ENCODE data around the gene ACY1. TPM values are rescaled to one million over a fixed set of nuclear protein-coding genes. Genes with fewer than 3 reads are reported as not detected.

Gene ACY1
- total RNA-seq, 2 experiments from 2014 or later = 18.4 to 22.0 TPM

DNA sequence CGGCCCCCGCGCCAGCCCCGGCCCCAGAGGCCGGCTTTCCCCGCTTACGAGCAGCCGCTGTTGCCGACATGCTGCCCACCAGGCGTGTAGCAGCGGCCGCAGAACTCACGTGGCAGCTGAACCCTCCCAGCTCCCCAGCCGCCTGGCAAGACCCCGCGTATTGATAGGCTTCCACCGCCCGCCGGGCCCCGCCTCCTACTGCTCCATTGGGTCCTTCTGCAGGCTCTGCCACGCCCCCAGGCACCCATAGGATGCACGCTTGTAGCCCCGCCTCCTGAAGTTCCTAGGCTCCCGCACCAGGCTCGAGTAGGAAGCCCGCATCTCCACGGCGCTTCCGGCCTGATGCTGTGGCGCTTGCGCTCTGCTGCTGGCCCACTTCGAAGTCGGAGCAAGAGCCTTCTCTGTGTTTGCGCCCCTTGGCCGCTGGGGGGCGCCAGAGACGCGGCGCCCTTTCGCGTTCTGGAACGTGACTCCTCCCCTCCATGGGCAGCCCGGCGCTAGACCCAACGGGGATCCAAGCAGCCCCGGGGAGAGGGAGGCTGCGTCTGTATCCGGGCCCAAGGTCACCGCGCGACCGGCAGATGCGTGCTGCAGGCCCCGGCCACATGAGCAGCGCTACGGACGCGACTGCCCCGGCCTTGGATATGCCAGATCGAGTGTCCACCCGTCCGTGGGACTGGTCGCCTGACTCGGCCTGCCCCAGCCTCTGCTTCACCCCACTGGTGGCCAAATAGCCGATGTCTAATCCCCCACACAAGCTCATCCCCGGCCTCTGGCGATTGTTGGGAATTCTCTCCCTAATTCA lies 41.3 kb upstream of the ACY1 start, which contains the start of the genes PARP3 and RRP9:
Gene PARP3 (plus strand): TSS at position 566 of the 805 bp plus-strand sequence. CDS start 993 bp downstream, outside the sequence.
Gene RRP9 (minus strand): TSS at position 107 of the 805 bp plus-strand sequence. CDS start 37 bp downstream, at position 70.
- CTCF ChIA-PET = interaction anchor here (0.6 to 3.5 kb wide), 35 partner anchors 7 to 442 kb away, joined by 3 to 52 read pairs (median 3); partner anchors contain the start of genes ABHD14A, ABHD14B, ACY1 and DCAF1
- Mint-ChIP-seq H3K27me3 (no peaks in the 10 kb centered on the region), H3K27ac (peak within 1 kb of the TSS; percentile 84), H3K9me3 (no peaks in the 10 kb centered on the region), H3K4me1 (peaks cover 33% of the 10 kb centered on the region), H3K4me3 (peak within 1 kb of the TSS; percentile 83), H3K36me3 (ENCODE audit: low read depth) (peaks cover 7% of the 10 kb centered on the region)
- DNase-seq = peak; percentile 100
- POLR2A ChIA-PET = interaction anchor here (0.7 to 4.2 kb wide), 17 partner anchors 9 to 336 kb away, joined by 3 to 37 read pairs (median 3); partner anchors contain the start of genes ABHD14A, ABHD14B, ACY1 and PCBP4

DNA sequence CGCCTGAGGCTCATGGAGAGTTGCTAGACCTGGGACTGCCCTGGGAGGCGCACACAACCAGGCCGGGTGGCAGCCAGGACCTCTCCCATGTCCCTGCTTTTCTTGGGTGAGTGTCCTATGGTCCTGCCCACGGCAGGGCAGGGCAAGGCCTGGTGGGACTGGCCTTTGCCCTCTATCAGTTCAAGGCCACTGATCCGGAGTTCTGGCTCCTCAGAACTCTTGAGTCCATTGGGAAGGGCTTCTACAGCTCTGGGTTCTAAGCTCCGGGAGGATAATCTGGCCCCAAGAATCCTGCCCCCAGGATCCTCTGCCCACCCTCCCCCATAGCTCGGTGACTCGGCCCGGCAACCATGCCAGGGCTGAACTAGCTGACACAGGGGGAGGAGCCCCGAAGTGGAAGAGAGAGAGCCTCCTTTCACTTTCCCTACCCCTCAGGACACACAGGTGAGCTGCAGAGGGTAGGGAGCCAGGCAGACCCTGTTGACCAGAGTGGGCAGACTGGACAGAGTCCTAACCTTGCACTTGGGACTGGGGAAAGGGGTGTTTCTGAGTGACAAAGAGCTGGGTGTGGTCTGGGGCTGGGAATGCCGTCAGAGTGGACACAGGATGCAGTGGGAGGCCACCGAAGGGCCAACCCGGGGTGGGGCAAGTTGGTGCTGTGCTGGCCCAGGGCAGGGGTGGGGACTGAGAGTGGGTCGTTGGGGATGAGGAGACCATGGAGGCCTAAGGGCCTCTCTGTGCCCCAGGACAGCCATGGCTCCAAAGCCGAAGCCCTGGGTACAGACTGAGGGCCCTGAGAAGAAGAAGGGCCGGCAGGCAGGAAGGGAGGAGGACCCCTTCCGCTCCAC lies 40.5 kb upstream of the ACY1 start:
- no peaks in the 10 kb centered on the region for H3K9me3 Mint-ChIP-seq
- ChIA-PET CTCF (interaction anchor here (0.7 to 3.5 kb wide), 20 partner anchors 8 to 441 kb away, joined by 3 to 52 read pairs (median 4); partner anchors contain the start of genes ABHD14A, ABHD14B, ACY1 and DUSP7), POLR2A (interaction anchor here (0.9 to 4.2 kb wide), 13 partner anchors 10 to 257 kb away, joined by 3 to 37 read pairs (median 5); partner anchors contain the start of genes ABHD14A, ABHD14B, ACY1 and PCBP4)
- peak overlapping the region; percentile 83 for H3K4me3 Mint-ChIP-seq
- no peaks in the 10 kb centered on the region for H3K27me3 Mint-ChIP-seq
- peak; percentile 68 for DNase-seq
- peak overlapping the region; percentile 84 for H3K27ac Mint-ChIP-seq
- peaks cover 2% of the 10 kb centered on the region for H3K36me3 Mint-ChIP-seq (ENCODE audit: low read depth)
- peaks cover 33% of the 10 kb centered on the region for H3K4me1 Mint-ChIP-seq

DNA sequence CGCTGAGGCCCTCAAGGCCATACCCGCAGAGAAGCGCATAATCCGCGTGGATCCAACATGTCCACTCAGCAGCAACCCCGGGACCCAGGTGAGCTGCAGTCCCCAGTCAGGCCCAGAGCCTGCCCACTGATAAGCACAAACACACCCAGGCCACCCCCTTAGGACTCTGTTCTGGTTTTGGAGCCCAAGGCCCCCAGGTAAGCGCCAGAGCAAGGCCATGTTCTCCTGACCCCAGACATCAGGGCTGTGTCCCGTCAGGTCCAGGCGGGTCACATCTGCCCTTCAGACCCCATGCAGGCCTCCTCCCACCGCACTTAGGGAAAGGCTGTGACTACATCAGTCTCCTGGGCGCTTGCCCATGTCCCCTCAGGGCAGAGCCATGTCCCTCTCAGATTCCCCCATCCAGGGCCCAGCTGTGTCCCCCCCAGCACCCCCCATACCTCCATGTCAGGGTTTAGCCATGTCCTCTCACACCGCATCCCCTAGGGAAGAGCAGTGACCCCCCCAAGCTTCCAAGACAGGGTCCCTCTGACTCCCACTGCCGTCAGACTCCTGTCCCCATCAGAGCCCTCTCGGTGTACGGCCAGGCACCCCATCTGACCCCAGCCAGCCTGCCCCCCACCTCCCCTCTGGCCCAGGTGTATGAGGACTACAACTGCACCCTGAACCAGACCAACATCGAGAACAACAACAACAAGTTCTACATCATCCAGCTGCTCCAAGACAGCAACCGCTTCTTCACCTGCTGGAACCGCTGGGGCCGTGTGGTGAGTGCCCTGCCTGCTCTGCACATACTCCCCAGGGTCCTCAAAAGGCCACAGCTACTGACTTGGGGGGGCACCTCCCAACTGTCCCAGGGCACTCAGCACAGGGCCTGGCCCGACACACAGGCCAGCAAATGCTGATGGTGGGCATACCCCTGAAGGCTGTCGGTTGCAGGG lies 39.6 kb upstream of the ACY1 start:
- DNase-seq = no peak
- Mint-ChIP-seq H3K27me3 (no peaks in the 10 kb centered on the region), H3K4me1 (peaks cover 33% of the 10 kb centered on the region), H3K9me3 (no peaks in the 10 kb centered on the region), H3K4me3 (peak overlapping the region; percentile 83), H3K27ac (no peak overlapping the region), H3K36me3 (ENCODE audit: low read depth) (peaks cover 2% of the 10 kb centered on the region)
- ChIA-PET POLR2A (interaction anchor here (1.0 to 4.2 kb wide), 7 partner anchors 10 to 51 kb away, joined by 3 to 37 read pairs (median 3); partner anchors contain the start of genes ABHD14A, ABHD14B and RPL29), CTCF (interaction anchor here (0.7 to 3.5 kb wide), 9 partner anchors 8 to 112 kb away, joined by 3 to 52 read pairs (median 4); partner anchors contain the start of genes ABHD14A, ABHD14B, DUSP7 and RPL29)

DNA sequence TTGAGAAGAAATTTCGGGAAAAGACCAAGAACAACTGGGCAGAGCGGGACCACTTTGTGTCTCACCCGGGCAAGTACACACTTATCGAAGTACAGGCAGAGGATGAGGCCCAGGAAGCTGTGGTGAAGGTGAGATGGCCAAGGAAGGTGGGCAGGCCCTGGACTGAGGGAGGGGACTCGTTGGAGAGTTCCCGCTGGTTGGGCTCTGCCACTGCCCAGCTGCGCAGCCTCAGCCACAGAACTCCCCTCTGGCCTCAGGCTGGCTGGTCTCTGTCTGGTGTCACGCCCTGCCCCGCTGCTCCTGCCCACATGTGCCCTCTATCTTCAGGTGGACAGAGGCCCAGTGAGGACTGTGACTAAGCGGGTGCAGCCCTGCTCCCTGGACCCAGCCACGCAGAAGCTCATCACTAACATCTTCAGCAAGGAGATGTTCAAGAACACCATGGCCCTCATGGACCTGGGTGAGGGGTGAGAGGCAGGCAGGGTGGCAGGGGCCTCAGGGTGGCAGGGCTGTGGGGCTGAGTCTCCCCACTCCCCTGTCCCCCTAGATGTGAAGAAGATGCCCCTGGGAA lies 38.8 kb upstream of the ACY1 start:
- CTCF ChIA-PET = interaction anchor here (1.7 kb wide), 1 partner anchor 29 kb away, joined by 6 read pairs; the partner anchor contains the start of gene ABHD14B

DNA sequence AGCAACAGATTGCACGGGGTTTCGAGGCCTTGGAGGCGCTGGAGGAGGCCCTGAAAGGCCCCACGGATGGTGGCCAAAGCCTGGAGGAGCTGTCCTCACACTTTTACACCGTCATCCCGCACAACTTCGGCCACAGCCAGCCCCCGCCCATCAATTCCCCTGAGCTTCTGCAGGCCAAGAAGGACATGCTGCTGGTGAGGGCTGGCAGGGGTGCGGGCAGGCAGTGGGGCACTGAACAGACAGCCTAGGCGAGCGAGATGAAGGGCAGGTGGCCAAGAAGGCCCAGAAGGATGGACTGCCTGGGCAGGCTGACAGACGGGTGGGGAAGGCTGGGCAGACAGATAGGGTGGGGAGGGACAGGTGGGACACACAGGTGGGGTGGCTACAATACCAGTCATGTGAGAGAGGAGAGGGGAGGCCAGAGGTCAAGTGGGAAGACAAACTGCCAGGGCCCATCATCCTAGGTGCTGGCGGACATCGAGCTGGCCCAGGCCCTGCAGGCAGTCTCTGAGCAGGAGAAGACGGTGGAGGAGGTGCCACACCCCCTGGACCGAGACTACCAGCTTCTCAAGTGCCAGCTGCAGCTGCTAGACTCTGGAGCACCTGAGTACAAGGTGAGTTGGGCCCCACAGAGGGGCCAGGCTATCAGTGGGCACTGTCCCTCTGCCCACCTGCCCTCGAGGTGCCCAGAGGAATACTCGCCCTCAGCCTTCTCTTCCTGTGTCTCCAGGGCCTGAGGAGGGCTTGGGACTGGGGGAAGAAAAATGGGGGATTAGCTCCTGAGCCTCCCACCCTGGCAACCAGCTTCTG lies 38.1 kb upstream of the ACY1 start:
- Mint-ChIP-seq H3K36me3 (ENCODE audit: low read depth) (peaks cover 2% of the 10 kb centered on the region), H3K4me1 (peaks cover 23% of the 10 kb centered on the region), H3K27me3 (no peaks in the 10 kb centered on the region), H3K4me3 (no peak overlapping the region), H3K27ac (no peak overlapping the region), H3K9me3 (no peaks in the 10 kb centered on the region)
- CTCF ChIA-PET = interaction anchor here (1.7 kb wide), 1 partner anchor 29 kb away, joined by 6 read pairs; the partner anchor contains the start of gene ABHD14B
- no peak for DNase-seq
- POLR2A ChIA-PET = interaction anchor here (1.0 to 4.2 kb wide), 3 partner anchors 8 to 50 kb away, joined by 3 to 29 read pairs (median 5); partner anchors contain the start of gene RPL29

More for the DNA sequence above, 38.8 kb upstream of the ACY1 start:
- DNase-seq = no peak
- no peaks in the 10 kb centered on the region for H3K9me3 Mint-ChIP-seq
- H3K36me3 Mint-ChIP-seq (ENCODE audit: low read depth) = peaks cover 2% of the 10 kb centered on the region
- no peak overlapping the region for H3K27ac Mint-ChIP-seq
- POLR2A ChIA-PET = interaction anchor here (1.0 to 4.2 kb wide), 4 partner anchors 9 to 51 kb away, joined by 3 to 29 read pairs (median 4); partner anchors contain the start of gene RPL29
- no peak overlapping the region for H3K4me3 Mint-ChIP-seq
- H3K4me1 Mint-ChIP-seq = peaks cover 28% of the 10 kb centered on the region
- no peaks in the 10 kb centered on the region for H3K27me3 Mint-ChIP-seq

DNA sequence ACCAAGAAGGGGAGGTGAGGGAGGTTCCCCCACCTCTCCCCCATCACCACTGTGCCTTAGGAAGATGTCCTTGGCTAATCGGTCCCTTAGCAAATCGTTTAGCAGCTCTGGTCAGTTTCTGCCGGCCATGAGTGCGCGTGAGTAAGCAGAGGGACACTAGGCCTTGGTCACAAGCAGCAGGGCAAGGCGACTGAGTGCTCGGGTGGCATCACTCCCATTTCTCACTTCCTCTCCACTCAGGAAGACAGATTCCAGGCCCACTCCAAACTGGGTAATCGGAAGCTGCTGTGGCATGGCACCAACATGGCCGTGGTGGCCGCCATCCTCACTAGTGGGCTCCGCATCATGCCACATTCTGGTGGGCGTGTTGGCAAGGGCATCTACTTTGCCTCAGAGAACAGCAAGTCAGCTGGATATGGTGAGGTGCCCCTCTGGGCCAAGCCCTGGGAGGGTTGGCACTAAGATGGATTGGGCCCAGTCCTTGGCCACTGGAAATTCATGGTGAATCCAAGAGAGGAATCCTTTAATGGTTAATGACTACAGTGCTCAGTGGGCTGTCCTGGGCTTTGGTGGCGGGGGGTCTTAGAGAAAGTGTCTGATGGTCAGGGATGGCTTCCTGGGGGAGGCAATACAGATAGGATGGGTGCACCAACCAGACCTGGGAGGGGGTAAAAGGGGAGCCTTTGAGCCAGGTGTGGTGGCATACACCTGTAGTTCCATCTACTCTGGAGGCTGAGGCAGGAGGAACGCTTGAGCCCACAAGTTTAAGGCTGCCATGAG lies 37.2 kb upstream of the ACY1 start:
- ChIA-PET CTCF (interaction anchor here (1.7 kb wide), 1 partner anchor 28 kb away, joined by 6 read pairs; the partner anchor contains the start of gene ABHD14B), POLR2A (interaction anchor here (0.9 to 2.2 kb wide), 3 partner anchors 8 to 21 kb away, joined by 3 to 5 read pairs (median 3); partner anchors contain the start of genes GPR62 and PCBP4)
- DNase-seq = no peak

DNA sequence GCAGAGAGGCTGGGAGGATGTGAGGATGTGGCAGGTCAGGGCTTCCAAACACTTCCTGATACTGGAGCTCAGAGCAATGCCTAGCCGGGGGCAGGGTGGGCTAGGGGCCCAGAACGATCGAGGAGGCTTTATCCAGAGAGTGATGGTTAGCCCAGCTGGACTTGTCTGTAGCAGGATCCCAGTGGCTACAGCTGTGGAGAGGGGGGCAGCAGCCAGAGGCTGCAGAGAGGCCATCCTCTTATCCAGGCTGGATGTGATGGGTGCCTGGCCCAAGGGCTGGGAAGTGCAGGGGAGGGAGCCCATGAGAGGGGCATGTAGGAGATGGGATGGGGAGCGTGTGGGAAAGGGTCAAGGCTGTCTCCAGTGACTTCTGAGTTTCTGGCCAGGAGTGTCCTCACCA lies 36.5 kb upstream of the ACY1 start:
- no peaks in the 10 kb centered on the region for H3K27me3 Mint-ChIP-seq
- no peak overlapping the region for H3K27ac Mint-ChIP-seq
- ChIA-PET POLR2A (interaction anchor here (0.9 to 1.3 kb wide), 2 partner anchors 8 to 20 kb away, joined by 3 read pairs; partner anchors contain the start of genes GPR62 and PCBP4), CTCF (no interaction called here)
- no peaks in the 10 kb centered on the region for H3K36me3 Mint-ChIP-seq (ENCODE audit: low read depth)
- peaks cover 11% of the 10 kb centered on the region for H3K4me1 Mint-ChIP-seq
- no peaks in the 10 kb centered on the region for H3K9me3 Mint-ChIP-seq
- no peak overlapping the region for H3K4me3 Mint-ChIP-seq
- DNase-seq = no peak

More for the DNA sequence above, 37.2 kb upstream of the ACY1 start:
- no peak overlapping the region for H3K4me3 Mint-ChIP-seq
- no peak overlapping the region for H3K27ac Mint-ChIP-seq
- H3K4me1 Mint-ChIP-seq = peaks cover 15% of the 10 kb centered on the region
- H3K9me3 Mint-ChIP-seq = no peaks in the 10 kb centered on the region
- no peaks in the 10 kb centered on the region for H3K27me3 Mint-ChIP-seq
- no peaks in the 10 kb centered on the region for H3K36me3 Mint-ChIP-seq (ENCODE audit: low read depth)

DNA sequence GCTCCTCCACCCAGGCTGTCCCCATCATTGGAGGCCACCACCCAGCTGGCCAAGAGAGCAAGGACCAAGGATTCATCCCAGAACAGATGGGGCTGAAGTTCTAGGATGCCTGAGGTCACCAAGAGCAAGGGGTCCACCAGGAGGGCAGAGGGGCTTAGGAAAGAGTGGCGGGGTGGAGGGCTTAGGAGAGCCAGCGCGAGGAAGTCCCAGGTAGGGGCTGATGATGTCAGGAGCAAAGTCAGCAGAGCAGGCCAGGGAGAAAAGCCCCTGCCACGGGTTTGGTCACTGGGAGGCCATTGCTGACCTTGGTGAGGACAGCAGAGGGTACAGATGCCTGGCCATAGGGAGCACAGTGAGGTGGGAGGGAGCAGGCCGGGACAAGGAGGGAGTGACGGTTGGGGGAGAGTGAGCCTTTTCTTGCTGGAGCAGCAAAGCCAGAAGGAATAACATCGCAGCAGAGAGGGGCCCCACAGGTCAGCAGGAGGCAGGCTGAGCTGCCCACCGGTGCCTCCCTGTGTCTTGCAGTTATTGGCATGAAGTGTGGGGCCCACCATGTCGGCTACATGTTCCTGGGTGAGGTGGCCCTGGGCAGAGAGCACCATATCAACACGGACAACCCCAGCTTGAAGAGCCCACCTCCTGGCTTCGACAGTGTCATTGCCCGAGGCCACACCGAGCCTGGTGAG lies 36.0 kb upstream of the ACY1 start:
- H3K27ac Mint-ChIP-seq = no peak overlapping the region
- ChIA-PET POLR2A (interaction anchor here (1.3 kb wide), 1 partner anchor 19 kb away, joined by 3 read pairs; the partner anchor contains the start of gene PCBP4), CTCF (no interaction called here)

DNA sequence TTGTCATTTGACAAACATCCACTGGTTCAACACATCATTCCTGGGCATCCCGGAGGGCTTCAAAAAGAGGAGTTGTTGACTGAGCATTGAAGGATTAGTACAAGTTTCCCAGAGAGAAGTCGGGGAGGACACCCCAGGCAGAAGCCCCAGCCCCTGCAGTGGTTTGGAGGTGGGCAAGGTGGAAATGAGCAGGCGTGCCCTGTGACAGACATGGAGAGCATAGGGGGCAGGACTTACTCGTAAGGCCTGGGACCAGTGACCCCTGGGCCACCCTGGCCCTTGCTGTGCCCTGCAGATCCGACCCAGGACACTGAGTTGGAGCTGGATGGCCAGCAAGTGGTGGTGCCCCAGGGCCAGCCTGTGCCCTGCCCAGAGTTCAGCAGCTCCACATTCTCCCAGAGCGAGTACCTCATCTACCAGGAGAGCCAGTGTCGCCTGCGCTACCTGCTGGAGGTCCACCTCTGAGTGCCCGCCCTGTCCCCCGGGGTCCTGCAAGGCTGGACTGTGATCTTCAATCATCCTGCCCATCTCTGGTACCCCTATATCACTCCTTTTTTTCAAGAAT lies 35.2 kb upstream of the ACY1 start:
- ChIA-PET CTCF (no interaction called here), POLR2A (no interaction called here)
- Mint-ChIP-seq H3K4me3 (no peak overlapping the region), H3K27me3 (peaks cover 7% of the 10 kb centered on the region), H3K4me1 (peaks cover under 1% of the 10 kb centered on the region), H3K36me3 (ENCODE audit: low read depth) (no peaks in the 10 kb centered on the region), H3K9me3 (no peaks in the 10 kb centered on the region), H3K27ac (no peak overlapping the region)
- DNase-seq = no peak

More for the DNA sequence above, 36.0 kb upstream of the ACY1 start:
- Mint-ChIP-seq H3K27me3 (peaks cover 4% of the 10 kb centered on the region), H3K4me3 (no peak overlapping the region), H3K9me3 (no peaks in the 10 kb centered on the region), H3K36me3 (ENCODE audit: low read depth) (no peaks in the 10 kb centered on the region), H3K4me1 (peaks cover 8% of the 10 kb centered on the region)
- no peak for DNase-seq
